Mononuclear cell (primary cell): ENCODE data around the gene DHX8. TPM values are rescaled to one million over a fixed set of nuclear protein-coding genes. Genes with fewer than 3 reads are reported as not detected.
"Not testable (repeated sequence)": the region's sequence is repeated elsewhere in the genome, so short reads cannot be mapped to it uniquely, and the experiment has no call there.

ENCODE experiments used
- H3K27me3 ChIP-seq: 2 replicates; pipeline ENCODE4 v1.6.0; 2011; ENCODE audit warnings: low read length, control low read depth; ENCODE audit not compliant: insufficient read depth
- H3K4me1 ChIP-seq: 2 replicates; pipeline ENCODE4 v1.5.1; 2011; ENCODE audit warnings: mild to moderate bottlenecking, low read length, control low read depth; ENCODE audit not compliant: insufficient read depth
- H3K4me3 ChIP-seq: 2 replicates; pipeline ENCODE4 v1.5.1; 2011; ENCODE audit warnings: mild to moderate bottlenecking, low read length, moderate library complexity
- H3K9me3 ChIP-seq: 2 replicates; pipeline ENCODE4 v1.5.1; 2011; ENCODE audit warnings: low read depth, mild to moderate bottlenecking, control low read depth, low read length
- total RNA-seq: library from RNA; depleted of rRNA; stranded (reverse); fragments of >200 nt; gene quantifications from one replicate; pipeline ENCODE4 v1.2.3, GENCODE V29; 2012

Gene DHX8
- 87.4 TPM for total RNA-seq

DNA sequence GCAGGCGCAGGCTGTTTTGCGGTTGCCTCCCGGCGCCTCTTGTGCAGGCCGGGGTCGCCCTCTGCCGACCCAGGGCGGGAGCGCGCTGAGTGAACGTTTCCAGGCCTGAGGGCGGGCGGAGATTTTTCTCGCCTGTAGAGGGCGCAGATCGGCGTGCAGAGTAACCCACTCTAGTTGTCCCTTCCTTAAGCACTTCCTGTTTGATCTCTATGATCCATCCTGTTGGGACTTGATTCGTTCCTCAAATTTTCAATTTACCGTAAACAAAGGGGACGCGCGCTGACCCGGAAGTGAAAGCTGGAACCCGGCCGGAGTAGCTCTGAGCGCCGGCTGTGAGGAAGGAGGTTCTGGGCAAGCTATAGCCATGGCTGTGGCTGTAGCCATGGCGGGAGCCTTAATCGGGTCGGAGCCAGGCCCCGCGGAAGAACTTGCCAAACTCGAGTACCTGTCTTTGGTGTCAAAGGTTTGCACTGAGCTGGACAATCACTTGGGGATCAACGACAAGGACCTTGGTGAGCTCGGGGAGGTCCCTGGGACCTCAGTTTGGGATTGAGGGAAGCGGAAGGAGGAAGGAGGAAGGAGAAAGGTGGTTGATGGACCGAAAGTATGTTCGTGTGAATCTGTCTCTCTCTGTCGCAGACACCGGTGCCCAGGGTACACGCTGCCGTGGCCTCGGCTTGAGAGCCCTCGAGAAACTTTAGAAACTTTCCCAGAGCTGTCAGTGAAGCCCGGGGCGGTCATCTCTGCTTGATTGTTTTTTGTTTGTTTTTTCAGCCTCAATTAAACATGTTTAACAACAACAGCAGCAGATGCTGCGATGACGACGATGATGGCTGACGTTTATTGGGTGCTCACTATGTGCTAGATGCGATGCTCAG, at the start of gene DHX8:
TSS of gene DHX8 (plus strand) at position 302 of the 878 bp plus-strand sequence. CDS start at position 365, 63 bp downstream.
- peak within 1 kb of the TSS; percentile 57 for H3K4me3 ChIP-seq
- H3K27me3 ChIP-seq = no peaks in the 10 kb centered on the region
- H3K9me3 ChIP-seq = no peaks in the 10 kb centered on the region
- peaks cover 34% of the 10 kb centered on the region for H3K4me1 ChIP-seq

DNA sequence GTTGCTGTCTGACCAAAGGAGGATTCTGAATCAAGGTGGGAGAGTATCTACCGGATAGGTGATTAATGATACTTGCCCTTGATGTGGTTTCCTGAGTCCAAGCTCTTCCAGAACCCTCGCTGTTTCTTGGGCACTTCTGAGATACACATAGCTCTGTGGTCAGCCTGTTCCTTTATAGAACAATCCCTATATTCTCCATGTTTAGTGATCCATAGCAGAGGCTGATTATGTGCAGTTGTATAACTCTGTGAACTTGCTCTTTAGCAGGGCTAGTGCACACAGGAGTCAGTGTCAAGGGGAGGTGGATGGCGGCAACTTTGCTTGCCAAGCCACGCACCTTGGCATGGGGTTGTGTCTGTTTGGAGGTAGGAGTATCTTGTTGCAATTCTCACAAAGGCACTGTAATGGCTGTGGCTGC, 48.9 kb upstream of the DHX8 start:
- Histone ChIP-seq H3K4me3 (no peak overlapping the region), H3K27me3 (no peaks in the 10 kb centered on the region), H3K4me1 (no peaks in the 10 kb centered on the region), H3K9me3 (no peaks in the 10 kb centered on the region)

DNA sequence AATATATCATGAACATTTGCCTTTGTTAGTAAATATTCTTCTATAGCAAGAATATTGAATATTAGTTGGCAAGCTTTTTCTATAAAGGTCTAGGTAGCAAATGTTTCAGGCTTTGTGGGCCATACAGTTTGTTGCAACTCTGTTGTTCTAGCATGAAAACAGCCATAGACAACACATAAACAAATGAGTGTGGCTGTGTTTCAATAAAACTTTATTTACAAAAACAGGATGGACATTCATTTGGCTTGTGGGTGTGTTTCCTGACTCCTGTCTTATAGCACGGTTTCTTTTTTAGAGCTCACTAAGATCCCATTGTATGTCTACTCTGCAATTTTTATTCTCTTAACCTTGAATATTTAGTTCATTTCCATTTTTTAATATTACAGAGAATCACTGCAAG, 46.0 kb upstream of the DHX8 start:
- H3K4me3 ChIP-seq = no peak overlapping the region
- no peaks in the 10 kb centered on the region for H3K4me1 ChIP-seq
- H3K27me3 ChIP-seq = no peaks in the 10 kb centered on the region

DNA sequence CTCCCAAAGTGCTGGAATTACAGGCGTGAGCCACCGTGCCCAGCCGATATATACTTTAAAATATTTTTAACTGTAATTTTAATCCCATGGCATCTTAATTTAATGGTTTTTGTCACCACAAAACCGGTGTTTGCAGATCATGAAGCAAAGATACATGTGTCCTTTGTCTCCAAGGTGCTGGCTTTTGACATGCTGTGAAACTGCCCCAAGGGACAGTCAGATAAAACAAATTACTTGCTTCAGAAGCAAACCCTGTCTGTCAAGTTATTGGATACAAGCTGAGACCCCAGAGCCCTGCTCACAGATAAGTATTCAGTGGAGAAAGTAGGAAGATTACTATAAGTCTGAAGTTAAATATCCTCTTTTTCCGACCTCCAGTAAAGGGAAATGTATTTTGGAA, 45.1 kb upstream of the DHX8 start:
- H3K9me3 ChIP-seq = no peaks in the 10 kb centered on the region
- no peak overlapping the region for H3K4me3 ChIP-seq
- no peaks in the 10 kb centered on the region for H3K4me1 ChIP-seq
- H3K27me3 ChIP-seq = no peaks in the 10 kb centered on the region

More for the DNA sequence above, 46.0 kb upstream of the DHX8 start:
- no peaks in the 10 kb centered on the region for H3K9me3 ChIP-seq

DNA sequence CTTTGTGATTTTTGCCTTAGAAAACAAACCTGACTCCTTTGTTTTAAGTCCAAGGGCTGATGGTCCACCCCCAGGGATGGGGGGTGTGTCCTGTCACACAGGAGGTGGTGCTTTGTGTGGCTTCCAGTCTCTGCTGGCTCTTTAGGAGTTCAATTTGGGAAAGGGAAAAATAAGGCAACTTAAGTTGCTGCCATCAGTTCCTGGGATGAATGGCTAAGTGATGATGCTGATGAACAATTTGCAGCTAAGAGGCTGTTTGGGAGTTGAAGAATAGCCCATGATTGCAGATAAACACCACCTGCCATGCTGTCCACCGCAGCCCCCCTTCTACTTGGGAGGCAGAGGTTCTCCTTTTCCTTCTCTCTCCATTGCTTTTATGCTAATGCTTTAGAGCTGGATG, 44.7 kb upstream of the DHX8 start:
- H3K9me3 ChIP-seq = no peaks in the 10 kb centered on the region

DNA sequence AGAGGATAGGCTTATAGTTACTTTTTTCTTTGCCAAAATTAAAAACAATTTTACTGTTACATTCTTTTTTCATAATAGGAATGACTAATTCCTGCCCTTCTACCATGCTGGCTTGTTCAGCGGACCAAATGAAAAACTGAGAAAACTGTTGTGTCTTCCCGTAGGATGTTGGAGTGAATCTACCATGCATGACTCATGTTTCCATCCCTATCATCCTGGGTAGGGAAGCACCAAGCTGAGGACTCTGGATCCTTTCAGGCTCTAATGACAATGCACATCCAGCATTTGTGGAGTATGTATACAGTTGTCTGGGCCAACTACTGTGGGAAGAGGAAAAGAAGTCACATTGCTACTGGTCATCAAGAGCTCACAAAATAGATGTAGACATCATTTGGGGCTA, 41.1 kb upstream of the DHX8 start:
- Histone ChIP-seq H3K9me3 (no peaks in the 10 kb centered on the region), H3K27me3 (no peaks in the 10 kb centered on the region), H3K4me3 (no peak overlapping the region), H3K4me1 (no peaks in the 10 kb centered on the region)

More for the DNA sequence above, 44.7 kb upstream of the DHX8 start:
- Histone ChIP-seq H3K4me1 (no peaks in the 10 kb centered on the region), H3K4me3 (no peak overlapping the region), H3K27me3 (no peaks in the 10 kb centered on the region)

DNA sequence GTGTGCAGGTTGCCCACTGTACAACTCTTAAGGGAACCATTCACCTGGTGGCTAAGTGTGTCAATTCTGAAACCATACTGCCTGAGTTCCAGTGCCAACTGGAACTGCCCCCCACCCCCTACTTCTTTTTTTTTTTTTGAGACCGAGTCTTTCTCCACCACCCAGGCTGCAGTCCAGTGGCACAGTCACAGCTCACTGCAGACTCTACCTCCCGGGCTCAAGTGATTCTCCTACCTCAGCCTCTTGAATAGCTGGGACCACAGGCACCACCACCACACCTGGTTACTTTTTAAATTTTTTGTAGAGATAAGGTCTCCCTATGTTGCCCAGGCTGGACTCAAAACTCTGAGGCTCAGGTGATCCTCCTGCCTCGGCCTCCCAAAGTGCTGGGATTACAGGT, 40.4 kb upstream of the DHX8 start:
- Histone ChIP-seq H3K27me3 (no peaks in the 10 kb centered on the region), H3K4me3 (no peak overlapping the region), H3K9me3 (no peaks in the 10 kb centered on the region), H3K4me1 (no peaks in the 10 kb centered on the region)

DNA sequence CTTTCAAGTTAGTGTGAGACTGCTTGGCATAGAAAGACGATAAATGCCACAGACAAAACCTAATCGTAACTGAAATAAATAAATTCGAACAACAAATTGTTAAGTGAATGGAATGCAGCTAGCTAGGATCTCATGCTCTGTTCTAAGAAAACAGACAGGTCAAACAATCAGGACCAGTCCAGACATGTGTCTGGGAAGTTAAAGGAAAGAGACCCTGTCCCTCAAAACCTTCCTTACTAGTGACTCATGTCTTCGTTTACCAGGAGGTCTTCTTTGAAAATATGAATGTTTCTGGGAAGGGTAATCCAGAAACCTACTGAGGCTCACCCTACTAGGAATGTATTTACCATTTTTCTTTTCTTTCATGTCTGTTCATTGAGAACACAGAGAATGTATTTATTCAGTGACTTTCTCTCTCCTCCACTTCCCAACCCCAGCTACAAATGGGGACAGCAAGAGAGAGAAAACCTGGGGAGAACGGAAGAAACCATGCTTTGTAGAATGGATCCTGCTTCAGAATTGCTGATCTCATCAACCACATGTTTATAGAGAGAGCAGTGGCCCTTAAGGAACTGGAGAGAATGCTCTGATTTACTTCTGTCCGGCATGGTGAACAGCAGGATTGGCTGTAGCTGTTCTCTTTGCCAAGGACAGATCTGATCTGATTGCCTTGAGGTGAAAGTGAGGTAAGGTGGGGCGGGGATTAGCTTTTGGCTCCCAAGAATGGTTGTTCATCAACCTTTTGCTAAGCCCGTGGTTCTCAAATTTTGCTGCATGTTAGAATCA, 39.4 kb upstream of the DHX8 start:
- H3K4me1 ChIP-seq = no peaks in the 10 kb centered on the region
- H3K4me3 ChIP-seq = no peak overlapping the region
- peaks cover 2% of the 10 kb centered on the region for H3K27me3 ChIP-seq
- H3K9me3 ChIP-seq = no peaks in the 10 kb centered on the region

DNA sequence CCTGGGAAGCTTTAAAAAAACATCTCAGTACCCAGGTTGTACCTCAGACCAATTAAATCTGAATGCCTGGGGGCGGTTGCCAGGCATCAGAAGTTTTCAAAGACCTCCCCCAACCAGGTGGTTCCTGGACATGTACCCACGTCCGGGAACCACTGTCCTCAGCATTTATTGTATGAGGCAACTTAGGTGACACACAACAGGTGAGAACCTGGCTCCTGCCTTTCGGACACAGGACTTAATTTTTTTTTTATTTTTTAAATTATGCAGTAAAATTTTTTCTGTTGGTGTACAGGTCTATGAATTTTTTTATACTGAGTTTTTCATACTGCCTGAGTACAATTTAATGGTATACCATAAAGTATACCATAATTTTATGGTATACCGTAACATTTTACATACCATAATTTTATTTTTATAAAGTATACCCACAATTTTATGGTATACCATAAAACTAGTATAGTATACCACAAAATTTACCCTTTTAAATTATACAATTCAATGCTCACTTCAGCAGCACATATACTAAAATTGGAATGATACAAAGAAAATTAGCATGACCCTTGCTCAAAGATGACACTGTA, 38.7 kb upstream of the DHX8 start:
- Histone ChIP-seq H3K4me3 (no peak overlapping the region), H3K4me1 (no peaks in the 10 kb centered on the region), H3K9me3 (no peaks in the 10 kb centered on the region), H3K27me3 (peaks cover 2% of the 10 kb centered on the region)

DNA sequence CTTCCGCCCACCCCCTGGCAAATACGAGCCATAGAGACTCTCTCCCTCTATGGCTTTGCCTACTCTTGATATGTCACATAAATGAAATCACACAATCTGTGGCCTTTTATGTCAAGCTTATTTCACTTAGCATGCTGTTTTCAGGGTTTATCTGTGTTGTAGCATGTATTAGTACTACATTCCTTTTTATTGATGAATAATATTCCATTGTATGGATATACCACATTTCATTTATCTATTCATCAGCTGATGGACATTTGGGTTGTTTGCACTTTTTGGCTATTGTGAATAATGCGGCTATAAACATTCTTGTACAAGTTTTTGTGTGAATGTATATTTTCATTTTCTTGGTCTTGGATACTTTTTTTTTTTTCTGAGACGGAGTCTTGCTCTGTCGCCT, 37.0 kb upstream of the DHX8 start:
- Histone ChIP-seq H3K4me3 (no peak overlapping the region), H3K9me3 (no peaks in the 10 kb centered on the region), H3K4me1 (no peaks in the 10 kb centered on the region), H3K27me3 (peaks cover 2% of the 10 kb centered on the region)

DNA sequence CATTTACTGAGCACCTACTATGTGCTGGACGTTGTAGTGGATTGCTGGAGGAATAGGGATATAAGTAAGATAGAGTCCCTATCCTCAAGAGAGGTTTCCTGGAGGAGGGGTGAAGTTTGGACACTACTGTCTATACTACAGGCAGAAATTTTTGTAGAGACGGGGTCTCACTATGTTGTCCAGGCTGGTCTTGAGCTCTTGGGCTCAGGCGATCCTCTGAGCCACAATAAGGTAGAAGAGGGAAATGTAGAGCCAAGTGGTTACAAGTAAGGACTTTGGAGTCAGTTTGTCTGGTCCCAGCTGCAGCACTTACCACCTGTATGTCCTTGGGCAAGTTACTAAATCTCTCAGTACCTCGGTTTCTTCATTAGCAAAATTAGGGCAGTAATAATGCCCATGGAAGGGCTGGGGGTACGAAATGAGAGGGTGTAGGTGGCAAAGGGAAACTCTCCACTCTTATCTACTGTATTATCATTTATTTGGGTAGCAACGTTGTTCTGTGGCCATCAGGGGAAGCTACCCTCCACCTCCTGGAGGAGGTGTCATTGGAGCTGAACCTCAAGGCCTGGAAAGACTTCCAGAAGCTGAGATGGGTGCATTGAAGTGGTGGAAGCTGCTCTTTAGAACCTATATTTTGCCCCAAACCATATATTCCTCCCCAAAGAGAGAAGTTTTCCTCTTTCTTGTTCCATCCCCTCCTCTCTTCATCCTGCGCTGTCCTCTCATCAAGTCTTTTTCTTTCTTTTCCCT, 34.9 kb upstream of the DHX8 start:
- Histone ChIP-seq H3K27me3 (peaks cover 2% of the 10 kb centered on the region), H3K4me3 (no peak overlapping the region), H3K4me1 (no peaks in the 10 kb centered on the region), H3K9me3 (no peaks in the 10 kb centered on the region)

DNA sequence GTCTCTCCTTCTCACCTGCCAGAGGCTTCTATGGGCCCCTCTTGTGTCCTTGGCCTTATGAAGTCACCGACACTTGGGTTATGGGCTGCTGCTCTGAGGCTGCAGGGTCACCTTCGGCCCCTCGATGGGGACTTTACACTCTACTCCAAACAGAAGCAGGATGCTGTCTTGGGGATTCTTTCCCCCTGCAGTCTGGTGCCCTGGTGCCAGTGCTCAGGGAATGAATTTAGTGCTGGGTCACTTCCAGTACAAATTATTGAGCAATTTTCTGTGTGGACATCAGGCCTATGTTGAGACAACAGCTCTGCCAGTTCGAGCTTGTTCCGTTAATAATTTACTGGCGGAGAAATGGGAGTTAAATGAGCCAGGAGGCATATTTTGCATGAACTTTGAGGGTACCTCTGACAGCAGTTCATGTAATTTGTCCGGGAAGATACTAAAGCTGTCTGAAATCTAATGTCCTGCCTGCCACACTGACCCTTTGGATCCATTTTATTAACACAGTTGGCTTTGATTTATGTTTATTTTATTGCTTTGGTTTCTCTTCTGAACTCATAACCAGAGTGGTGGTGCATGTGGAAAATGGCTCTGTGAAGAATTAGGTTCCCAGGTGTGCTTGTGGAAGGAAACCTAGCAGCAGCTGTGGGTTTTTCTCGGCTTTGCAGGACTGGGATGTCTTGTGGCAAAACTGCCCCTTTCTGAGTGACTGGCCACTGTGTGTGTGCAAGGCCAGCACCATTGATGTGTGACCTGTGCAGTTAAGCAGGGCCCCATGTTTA, 34.1 kb upstream of the DHX8 start:
- no peaks in the 10 kb centered on the region for H3K9me3 ChIP-seq
- H3K4me1 ChIP-seq = no peaks in the 10 kb centered on the region
- H3K27me3 ChIP-seq = peaks cover 2% of the 10 kb centered on the region
- H3K4me3 ChIP-seq = no peak overlapping the region

DNA sequence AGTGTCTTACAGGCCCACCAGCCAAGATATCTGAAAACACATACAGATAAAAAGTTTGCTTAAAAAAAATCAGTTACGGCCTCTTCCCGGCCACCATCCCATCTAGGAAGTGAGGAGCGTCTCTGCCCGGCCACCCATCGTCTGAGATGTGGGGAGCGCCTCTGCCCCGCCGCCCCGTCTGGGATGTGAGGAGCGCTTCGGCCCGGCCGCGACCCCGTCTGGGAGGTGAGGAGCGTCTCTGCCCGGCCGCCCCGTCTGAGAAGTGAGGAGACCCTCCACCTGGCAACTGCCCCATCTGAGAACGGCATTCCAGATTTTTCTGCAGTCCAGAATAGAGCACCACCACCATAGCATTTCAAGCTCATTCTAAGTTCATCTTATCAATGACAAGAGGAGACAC, 33.0 kb upstream of the DHX8 start:
- not testable (repeated sequence) for H3K27me3 ChIP-seq, H3K9me3 ChIP-seq, H3K4me3 ChIP-seq, H3K4me1 ChIP-seq

DNA sequence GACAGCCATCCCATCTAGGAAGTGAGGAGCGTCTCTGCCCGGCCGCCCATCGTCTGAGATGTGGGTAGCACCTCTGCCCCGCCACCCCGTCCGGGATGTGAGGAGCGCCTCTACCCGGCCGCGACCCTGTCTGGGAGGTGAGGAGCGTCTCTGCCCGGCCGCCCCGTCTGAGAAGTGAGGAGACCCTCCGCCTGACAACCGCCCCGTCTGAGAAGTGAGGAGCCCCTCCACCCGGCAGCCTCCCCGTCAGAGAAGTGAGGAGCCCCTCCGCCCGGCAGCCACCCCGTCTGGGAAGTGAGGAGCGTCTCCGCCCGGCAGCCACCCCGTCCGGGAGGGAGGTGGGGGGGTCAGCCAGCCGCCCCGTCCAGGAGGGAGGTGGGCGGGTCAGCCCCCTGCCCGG, 32.0 kb upstream of the DHX8 start:
- H3K27me3 ChIP-seq, H3K4me1 ChIP-seq: not testable (repeated sequence)

More for the DNA sequence above, 32.0 kb upstream of the DHX8 start:
- not testable (repeated sequence) for H3K4me3 ChIP-seq, H3K9me3 ChIP-seq
